Activated naive CD4-positive, alpha-beta T cell (primary cell): ENCODE measurements around the gene TNFAIP8L1.

ENCODE experiments used
- DNase-seq, 4 experiments: peaks; one replicate each; lab custom pipeline; 2025; lab: John Stamatoyannopoulos, UW

TNFAIP8L1 gene

DNA sequence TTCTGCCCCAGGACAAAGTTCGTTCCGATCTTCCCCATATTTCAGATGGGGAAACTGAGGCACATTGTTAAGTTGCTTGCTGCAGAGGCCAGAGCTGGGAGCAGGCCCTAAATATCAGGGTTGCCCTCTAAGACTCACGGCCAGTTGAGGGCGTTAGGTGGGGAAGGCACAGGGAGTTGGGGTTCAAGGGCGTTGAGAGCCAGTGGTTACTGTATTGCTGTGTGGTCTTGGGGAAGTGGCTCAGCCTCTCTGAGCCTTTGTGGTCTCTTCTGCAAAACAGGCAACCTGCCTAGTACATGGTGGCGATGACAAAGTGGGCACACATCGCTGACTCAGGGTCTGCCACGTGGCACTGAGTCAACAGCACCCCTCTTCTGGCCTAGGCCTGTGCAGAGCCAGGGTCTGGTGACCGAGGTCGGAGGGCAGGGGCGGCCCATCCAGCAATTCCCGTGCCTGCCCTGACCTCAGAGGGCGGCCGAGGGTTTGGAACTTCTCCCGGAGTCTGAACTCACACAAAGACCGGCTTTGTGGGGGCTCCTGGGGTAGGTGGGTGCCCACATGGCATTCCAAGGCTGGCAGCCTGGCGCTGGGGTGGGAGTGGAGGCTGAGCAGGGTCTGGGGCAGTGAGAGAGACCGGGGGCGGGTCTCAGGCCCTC is 10.2 kb downstream of the TNFAIP8L1 start:
- DNase-seq = no peak

GRCh38 chr19:4650159-4650558 is 10.8 kb downstream of the TNFAIP8L1 start:
- no peak for DNase-seq

DNA sequence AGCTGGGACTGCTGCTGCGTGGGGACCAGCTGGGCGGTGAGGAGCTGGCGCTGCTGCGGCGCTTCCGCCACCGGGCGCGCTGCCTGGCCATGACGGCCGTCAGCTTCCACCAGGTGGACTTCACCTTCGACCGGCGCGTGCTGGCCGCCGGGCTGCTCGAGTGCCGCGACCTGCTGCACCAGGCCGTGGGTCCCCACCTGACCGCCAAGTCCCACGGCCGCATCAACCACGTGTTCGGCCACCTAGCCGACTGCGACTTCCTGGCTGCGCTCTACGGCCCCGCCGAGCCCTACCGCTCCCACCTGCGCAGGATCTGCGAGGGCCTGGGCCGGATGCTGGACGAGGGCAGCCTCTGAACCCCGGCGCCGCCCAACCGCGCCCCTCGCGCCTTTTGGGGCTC is 12.8 kb downstream of the TNFAIP8L1 start:
- no peak for DNase-seq

DNA sequence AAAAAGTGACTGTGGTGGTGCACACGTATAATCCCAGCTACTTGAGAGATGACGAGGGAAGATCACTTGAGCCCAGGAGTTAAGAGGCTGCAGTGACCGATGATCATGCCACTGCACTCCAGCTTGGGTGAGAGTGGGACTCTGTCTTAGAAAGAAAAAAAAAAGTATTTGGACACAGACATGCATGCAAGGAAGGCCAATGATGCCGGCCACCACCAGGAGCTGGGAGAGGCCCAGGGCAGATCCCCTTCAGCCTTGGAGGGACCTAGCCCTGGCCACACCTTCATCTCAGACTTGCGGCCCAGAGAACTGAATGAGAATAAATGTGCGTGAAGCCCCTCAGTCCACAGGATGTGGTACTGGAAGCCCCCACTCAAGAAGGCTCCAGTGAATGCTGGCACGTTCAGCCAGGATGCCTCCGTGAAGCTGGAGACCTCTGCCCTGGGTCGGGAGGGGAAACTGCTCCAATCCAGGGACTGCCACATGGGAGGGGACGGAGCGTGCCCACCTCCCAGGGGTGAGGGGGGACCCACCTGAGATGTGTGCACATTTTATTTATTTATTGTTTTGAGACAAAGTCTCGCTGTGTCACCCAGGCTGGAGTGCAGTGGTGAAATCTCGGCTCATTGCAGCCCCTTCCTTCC is 14.6 kb downstream of the TNFAIP8L1 start:
- no peak for DNase-seq

DNA sequence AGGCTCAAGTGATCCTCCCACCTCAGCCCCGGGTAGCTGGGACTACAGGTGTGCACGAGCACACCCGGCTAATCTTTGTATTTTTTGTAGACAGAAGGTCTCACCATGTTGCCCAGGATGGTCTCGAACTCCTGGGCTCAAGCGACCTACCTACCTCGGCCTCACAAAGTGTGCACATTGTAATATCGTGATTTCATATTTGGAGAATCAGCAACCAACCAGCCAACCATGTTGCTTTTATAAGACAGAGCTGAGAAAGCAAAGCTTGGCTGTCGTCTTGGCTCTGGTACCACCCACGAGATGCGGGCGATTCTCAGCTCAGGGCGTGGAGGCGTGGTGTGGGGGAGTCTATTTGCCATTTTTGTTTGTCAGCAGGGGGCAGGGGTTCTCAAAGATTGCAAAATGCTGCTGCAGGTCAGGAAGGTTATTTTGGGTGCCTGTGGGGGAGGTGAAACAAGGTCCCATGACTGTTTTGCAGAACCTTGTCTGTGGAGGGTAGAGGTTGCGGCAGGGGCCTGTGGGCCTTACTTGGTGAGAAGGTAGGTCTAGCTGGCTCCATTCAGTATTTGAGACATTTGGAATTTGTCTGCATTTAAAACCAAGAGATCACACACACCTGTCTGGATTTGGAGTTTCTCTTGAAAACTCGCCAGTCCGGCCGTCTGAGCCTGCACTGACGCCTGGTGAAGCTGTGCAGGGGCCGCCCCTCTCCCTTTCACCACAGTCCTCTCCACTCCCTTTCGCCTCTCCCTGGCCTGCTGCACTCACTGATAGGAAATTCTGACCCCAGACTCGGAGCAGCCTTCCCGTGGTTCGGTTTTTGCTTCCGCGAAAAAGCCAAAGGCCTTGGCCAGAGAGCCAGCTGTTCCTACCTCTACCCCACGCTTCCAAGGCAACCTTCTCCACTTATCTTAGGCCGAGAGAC is 15.4 kb downstream of the TNFAIP8L1 start:
- DNase-seq = no peak

- DNase-seq = no peak
Observed at GRCh38 chr19:4656102-4656501, 16.8 kb downstream of the TNFAIP8L1 start.

DNA sequence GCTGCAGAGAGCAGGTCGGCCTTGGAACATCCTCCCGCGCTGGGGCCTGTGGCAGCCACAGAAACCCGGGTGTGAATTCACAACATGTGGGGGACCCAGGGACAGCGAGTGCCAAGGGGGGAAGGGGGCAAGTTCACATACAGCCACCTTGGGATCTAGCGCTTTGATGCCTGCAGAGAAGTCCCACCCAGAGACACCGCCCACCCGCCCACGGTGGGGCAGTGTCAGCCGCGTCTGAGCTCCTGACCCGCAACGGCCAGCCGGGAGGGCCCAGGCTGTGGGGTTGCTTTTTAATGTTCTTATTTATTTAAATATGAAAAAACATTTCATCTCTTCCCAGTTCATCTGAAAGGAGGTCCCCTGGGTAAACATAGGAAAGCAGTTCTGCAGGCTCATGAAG is 17.9 kb downstream of the TNFAIP8L1 start:
- no peak for DNase-seq

- no peak for DNase-seq
Observed at GRCh38 chr19:4657835-4658234, 18.5 kb downstream of the TNFAIP8L1 start.

DNA sequence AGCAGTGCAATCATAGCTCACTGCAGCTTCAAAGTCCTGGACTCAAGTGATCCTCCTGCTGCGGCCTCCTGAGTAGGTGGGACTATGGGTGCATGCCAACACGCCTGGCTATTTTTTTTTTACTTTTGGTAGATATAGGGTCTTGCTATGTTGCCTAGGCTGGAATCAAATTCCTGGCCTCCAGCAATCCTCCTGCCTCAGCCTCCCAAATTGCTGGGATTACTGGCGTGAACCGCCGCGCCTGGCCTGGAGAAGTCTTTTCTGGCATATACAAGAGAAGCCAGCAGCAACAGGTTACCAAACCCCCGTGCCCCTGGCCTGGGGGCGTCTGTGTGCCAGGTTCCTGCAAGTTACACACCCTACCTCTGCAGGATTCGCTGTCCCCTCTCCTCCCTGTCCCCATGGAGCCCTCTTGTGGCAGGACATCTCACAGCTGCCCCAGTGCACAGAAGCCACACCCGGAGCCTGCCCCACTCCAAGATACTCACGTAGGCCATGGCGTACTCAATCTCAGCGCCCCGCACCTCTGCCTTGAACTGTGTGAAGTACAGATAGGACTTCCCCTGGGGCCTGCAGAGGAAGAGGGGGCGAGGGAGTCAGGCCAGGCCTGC is 21.0 kb downstream of the TNFAIP8L1 start:
- DNase-seq = no peak

DNA sequence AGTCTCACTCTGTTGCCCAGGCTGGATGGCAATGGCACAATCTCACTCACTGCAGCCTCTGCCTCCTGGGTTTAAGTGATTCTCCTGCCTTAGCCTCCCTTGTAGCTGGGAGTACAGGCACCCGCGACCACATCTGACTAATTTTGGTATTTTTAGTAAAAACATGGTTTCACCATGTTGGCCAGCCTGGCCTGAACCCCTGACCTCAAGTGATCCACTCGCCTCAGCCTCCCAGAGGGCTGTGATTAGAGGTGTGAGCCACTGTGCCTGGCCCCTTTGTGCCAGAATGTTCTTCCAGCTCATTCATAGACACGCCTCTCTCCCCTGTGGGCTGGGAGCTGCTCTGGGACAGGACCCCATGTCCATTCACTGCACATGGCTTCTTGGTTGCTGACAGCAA is 21.7 kb downstream of the TNFAIP8L1 start:
- DNase-seq = no peak

GRCh38 chr19:4662020-4662695 is 22.8 kb downstream of the TNFAIP8L1 start:
- DNase-seq = no peak

DNA sequence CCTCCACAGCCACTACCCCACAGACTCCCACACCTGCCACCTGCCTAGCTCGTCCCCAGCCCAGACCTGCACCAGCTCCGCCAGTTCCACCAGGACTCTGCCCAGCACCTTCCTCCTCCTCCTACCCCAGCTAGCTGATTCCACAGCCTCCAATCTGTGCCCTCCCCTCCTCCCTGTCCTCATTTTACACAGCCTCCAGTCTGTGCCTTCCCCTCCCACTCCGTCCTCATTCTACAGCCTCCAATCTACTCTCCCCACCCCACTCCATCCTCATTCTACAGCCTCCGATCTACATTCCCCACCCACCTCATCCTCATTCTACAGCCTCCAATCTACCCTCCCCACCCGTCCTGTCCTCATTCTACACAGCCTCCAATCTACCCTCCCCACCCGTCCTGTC is 23.5 kb downstream of the TNFAIP8L1 start:
- no peak for DNase-seq

GRCh38 chr19:4664642-4665041 is 25.3 kb downstream of the TNFAIP8L1 start:
- no peak for DNase-seq

- peak; percentile 85 to 91 (median 88) for DNase-seq
Observed at GRCh38 chr19:4669723-4670480, 30.6 kb downstream of the TNFAIP8L1 start, which contains the start of gene MYDGF. Gene MYDGF (minus strand): TSS chr19:4670342. CDS start chr19:4670334, 8 bp downstream.

DNA sequence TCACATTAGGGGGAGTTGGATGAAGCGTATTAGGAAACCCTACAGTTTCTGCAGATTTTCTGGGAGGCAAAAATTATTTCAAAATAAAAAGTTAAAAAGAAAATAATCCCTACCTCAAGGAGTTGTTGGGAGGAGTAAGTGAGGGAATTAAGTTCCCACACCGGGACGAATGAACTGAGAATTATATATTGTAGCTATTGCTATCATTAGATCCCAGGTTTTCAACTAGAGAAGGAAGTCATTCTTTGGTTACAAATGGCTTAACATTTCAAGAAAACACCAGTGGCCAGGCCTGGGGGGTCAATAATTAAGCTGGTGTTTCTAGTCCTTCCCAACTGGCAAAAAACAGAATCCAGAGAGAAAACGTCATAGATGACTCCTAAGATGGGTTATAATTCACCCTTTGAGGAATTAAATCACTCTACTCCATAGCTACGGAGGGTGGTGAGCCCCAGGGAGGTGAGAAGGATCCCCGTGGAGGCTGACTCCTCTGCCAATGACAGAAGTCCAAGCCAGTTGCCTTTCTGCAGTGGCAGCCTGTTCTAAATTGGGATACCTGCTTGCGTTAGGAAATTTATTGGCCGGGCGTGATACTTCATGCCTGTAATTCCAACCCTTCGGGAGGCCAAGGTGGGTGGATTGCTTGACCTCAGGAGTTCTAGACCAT is 32.0 kb downstream of the TNFAIP8L1 start:
- DNase-seq = no peak

DNA sequence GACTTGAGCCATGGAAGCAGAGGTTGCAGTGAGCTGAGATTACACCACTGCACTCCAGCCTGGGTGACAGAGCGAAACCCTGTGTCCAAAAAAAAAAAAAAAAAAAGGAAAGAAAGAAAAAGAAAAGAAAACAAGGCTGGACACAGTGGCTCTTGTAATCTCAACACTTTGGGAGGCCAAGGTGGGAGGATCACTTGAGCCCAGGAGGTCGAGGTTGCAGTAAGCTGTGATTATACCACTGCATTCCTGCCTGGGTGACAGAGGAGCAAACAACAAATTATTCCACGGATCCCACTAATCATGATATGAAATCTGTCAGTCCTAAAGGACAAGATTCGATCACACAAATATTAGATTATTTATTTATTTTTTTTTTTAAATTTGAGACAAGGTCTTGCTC is 33.9 kb downstream of the TNFAIP8L1 start:
- DNase-seq = no peak

GRCh38 chr19:4673726-4674125 is 34.4 kb downstream of the TNFAIP8L1 start:
- no peak for DNase-seq

DNA sequence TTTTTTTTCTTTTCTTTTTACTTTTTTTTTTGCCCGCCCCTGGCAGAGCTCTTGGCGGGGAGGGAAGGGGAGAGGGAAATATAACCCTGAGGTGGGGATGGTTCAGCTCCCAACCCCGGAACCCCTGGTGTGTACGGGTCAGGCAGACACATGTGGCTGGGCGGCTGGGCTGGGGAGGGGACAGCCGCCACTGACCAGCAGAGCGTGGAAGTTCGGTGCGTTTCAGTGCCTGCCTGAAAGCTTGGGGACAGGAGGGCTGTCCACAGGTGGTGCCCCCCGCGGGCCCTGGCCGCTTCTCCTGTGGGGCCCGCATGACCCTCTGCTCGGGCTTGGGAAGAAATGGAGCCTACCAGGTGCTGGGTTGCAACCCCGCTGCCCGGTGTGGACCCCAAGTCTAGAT is 36.0 kb downstream of the TNFAIP8L1 start:
- DNase-seq = no peak

GRCh38 chr19:4676955-4677731 is 37.8 kb downstream of the TNFAIP8L1 start:
- DNase-seq = no peak
